Nephron (organoid): ENCODE measurements around the gene SYT9.

Experiments used
- H3K27ac Mint-ChIP-seq, 3 experiments: 2 replicates each; pipeline ENCODE4 v1.8.0; 2020; ENCODE audit warnings: mixed read lengths in 3 of 3, mild to moderate bottlenecking in 2 of 3, moderate library complexity in 1 of 3
- H3K27me3 Mint-ChIP-seq: 2 replicates; pipeline ENCODE4 v1.8.0; 2021; ENCODE audit warnings: low read depth, mild to moderate bottlenecking, moderate library complexity, mixed read lengths
- H3K36me3 Mint-ChIP-seq: 2 replicates; pipeline ENCODE4 v1.8.0; 2020; ENCODE audit warnings: low read depth, mixed read lengths
- H3K4me1 Mint-ChIP-seq: 2 replicates; pipeline ENCODE4 v1.8.0; 2020; ENCODE audit warnings: mixed read lengths
- H3K4me3 Mint-ChIP-seq, 3 experiments: 2 replicates each; pipeline ENCODE4 v1.8.0; 2020; ENCODE audit warnings: mild to moderate bottlenecking in 3 of 3, mixed read lengths in 3 of 3, moderate library complexity in 2 of 3
- H3K9me3 Mint-ChIP-seq: 2 replicates; pipeline ENCODE4 v1.8.0; 2020; ENCODE audit warnings: mixed read lengths
- TF ChIP-seq, protein P1 (sequence below), 3 experiments: fragments of 200-600 bp; sonication (generic); IDR thresholded peaks; one replicate each; pipeline ENCODE4 v1.5.0; 2021; ENCODE audit warnings: antibody characterized with exemption in 3 of 3; ENCODE audit not compliant: unreplicated experiment in 3 of 3

The SYT9 gene

DNA sequence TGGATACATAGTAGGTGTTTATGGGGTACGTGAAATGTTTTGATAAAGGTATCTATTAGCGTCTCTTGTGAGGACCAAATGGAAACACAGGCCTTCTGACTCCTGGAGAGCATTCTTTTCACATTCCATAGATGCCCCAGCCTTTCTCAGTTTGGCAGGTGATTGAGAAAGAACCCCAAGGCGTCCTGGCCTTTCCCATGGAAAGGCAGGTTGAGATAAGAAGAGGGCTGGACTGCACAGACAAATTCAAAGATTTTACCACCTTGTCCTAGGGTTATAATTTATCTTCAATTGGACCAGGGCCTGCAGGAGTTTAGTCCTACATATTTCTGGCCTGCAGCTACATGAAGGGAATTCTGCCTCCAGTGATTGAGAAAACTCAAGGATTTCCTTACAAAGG lies 232.9 kb downstream of the SYT9 start:
- Mint-ChIP-seq H3K27ac (peak overlapping the region in 1 of 3 experiments; percentile 85), H3K9me3 (no peaks in the 10 kb centered on the region), H3K27me3 (no peaks in the 10 kb centered on the region), H3K4me3 (peak overlapping the region; percentile 89 to 94 (median 90)), H3K36me3 (peaks cover 13% of the 10 kb centered on the region), H3K4me1 (peaks cover 35% of the 10 kb centered on the region)
- TF ChIP-seq, protein P1, sequence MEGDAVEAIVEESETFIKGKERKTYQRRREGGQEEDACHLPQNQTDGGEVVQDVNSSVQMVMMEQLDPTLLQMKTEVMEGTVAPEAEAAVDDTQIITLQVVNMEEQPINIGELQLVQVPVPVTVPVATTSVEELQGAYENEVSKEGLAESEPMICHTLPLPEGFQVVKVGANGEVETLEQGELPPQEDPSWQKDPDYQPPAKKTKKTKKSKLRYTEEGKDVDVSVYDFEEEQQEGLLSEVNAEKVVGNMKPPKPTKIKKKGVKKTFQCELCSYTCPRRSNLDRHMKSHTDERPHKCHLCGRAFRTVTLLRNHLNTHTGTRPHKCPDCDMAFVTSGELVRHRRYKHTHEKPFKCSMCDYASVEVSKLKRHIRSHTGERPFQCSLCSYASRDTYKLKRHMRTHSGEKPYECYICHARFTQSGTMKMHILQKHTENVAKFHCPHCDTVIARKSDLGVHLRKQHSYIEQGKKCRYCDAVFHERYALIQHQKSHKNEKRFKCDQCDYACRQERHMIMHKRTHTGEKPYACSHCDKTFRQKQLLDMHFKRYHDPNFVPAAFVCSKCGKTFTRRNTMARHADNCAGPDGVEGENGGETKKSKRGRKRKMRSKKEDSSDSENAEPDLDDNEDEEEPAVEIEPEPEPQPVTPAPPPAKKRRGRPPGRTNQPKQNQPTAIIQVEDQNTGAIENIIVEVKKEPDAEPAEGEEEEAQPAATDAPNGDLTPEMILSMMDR (IDR thresholded peaks at IDR 0.05; ENCODE audit: unreplicated experiment in 3 of 3) = no peak

DNA sequence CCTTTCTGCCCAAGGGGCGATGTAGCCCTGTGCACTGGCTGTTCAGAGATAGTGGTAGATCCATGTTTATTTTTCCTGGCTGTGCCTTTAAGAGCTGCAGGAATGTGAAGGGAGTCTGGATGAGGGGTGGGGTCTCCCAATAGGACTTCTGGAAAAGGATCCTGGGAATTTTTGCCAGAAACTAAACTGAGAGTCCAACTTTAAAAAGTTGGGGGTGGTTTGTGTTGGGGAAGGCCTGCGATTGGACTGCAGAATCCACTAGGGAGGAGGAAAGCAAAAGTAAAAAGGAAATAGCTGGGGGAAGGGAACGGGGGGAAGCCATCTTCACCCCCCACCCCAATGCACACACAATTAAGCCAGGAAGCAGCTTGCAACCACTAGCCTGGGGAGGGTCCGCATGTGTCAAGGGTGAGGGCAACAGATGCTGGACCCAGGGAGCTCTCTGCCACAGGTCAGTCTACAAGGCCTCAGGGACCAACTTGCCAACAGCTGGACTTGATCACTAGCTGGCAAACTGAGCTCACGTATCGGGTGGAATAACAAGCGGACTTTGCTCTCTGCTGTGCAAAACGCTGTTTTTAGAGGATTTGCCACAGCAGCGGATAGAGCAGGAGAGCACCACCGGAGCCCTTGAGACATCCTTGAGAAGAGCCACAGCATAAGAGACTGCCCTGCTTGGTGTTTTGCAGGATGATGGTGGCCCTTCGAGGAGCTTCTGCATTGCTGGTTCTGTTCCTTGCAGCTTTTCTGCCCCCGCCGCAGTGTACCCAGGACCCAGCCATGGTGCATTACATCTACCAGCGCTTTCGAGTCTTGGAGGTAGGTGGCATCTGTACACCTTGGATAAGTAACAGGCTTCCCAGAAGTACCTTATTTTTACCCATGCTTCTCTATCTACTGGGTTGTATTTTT lies 233.7 kb downstream of the SYT9 start, which contains the start of gene OLFML1:
Gene OLFML1, plus strand, starts transcription at position 321 of the 912 bp plus-strand sequence. Its CDS starts 370 bp downstream, at position 691.
- no peaks in the 10 kb centered on the region for H3K9me3 Mint-ChIP-seq
- TF ChIP-seq, protein P1 (IDR thresholded peaks at IDR 0.05; ENCODE audit: unreplicated experiment in 3 of 3) = no peak
- H3K27ac Mint-ChIP-seq = peak within 1 kb of the TSS in 1 of 3 experiments; percentile 85
- H3K4me1 Mint-ChIP-seq = peaks cover 36% of the 10 kb centered on the region
- peaks cover 13% of the 10 kb centered on the region for H3K36me3 Mint-ChIP-seq
- no peaks in the 10 kb centered on the region for H3K27me3 Mint-ChIP-seq
- peak within 1 kb of the TSS; percentile 89 to 94 (median 90) for H3K4me3 Mint-ChIP-seq

DNA sequence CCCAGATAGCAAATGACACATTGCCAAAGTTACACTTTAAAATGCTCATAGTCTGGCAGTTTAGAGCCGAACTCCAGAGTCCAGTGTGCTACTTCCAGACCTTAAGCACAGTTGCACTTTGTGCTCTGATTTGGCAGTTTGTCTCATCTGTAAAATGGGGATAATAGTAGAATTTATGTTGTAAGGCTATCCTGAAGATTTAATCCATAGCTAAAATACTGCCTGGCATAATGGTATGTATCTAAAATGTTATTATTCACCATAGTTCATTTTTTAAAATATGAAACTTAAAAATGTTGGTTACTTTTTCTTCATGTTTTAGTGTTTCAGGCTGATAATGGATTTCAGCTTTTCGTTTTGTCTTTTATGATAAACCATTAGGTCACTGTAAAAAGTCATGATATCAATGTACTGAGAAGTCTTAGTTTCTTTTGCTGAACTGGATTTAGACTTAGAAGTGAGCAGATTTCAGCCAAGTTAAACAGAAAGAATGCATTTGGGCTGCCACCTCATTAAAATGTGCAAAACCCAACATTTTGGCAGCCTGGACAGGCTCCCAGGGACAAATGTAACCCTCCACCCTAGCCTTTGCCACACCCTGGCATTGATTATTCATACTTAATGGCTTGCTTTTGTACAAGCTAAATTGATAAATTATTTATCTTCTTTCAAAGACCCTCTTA lies 234.5 kb downstream of the SYT9 start:
- Mint-ChIP-seq H3K4me3 (peak overlapping the region; percentile 89 to 94 (median 90)), H3K36me3 (peaks cover 13% of the 10 kb centered on the region), H3K27ac (peak overlapping the region in 2 of 3 experiments; percentile 34 to 85), H3K9me3 (no peaks in the 10 kb centered on the region), H3K27me3 (no peaks in the 10 kb centered on the region), H3K4me1 (peaks cover 41% of the 10 kb centered on the region)
- TF ChIP-seq, protein P1 (IDR thresholded peaks at IDR 0.05; ENCODE audit: unreplicated experiment in 3 of 3) = no peak

DNA sequence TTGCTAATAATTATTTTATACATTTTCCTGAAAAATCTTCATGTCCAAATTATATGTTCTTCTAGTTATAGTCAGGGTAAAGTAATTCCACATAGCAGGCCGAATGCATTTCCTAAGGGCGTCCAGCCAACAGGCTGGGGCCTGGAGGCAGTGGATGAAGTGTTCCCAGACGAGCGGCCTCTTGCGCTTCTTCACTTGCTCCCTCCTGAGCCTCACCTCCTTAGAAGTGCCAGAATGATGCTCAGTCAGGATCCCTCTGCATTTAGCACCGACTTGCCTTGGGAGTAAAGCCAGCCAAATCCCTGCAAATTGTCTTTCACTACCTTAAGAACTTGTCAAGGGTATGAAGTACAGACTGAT lies 235.1 kb downstream of the SYT9 start:
- peak overlapping the region; percentile 89 to 94 (median 90) for H3K4me3 Mint-ChIP-seq
- TF ChIP-seq, protein P1 (IDR thresholded peaks at IDR 0.05; ENCODE audit: unreplicated experiment in 3 of 3) = no peak
- peaks cover 13% of the 10 kb centered on the region for H3K36me3 Mint-ChIP-seq
- H3K27me3 Mint-ChIP-seq = no peaks in the 10 kb centered on the region
- H3K27ac Mint-ChIP-seq = peak overlapping the region in 2 of 3 experiments; percentile 34 to 68
- peaks cover 41% of the 10 kb centered on the region for H3K4me1 Mint-ChIP-seq
- H3K9me3 Mint-ChIP-seq = no peaks in the 10 kb centered on the region

DNA sequence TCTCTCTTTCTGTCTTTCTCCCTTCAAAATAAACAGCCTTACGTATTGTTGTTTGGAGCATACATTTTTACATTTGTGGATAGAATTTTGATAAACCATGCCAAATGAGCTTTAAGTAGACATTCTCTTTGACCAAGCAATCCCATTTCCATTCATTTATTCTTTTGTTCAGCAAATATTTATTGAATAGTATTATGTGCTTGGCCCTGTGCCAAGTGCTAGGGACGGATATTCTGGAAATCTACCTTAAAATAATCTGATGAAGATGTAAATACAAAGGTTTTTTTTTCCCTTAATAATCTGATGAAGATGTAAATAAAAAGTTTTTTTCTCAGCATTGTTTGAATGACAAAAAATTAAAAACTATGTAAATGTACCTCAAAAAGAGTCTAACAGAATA lies 235.7 kb downstream of the SYT9 start:
- Mint-ChIP-seq H3K4me3 (peak overlapping the region; percentile 89 to 94 (median 90)), H3K27me3 (no peaks in the 10 kb centered on the region), H3K4me1 (peaks cover 41% of the 10 kb centered on the region), H3K36me3 (peaks cover 13% of the 10 kb centered on the region), H3K9me3 (no peaks in the 10 kb centered on the region), H3K27ac (peak overlapping the region in 1 of 3 experiments; percentile 68)
- TF ChIP-seq, protein P1 (IDR thresholded peaks at IDR 0.05; ENCODE audit: unreplicated experiment in 3 of 3) = no peak
